Adrenal gland (tissue), 12 donors: ENCODE results near the gene LRRC8D. TPM values are rescaled to one million over a fixed set of nuclear protein-coding genes. Genes with fewer than 3 reads are reported as not detected.
"Not testable (repeated sequence)": the region's sequence is repeated elsewhere in the genome, so short reads cannot be mapped to it uniquely, and the experiment has no call there.

Experiments
- DNase-seq, 7 donors: peaks; one replicate each; pipeline ENCODE4 v3.0.0-alpha.2; 2019 to 2020
- H3K27ac ChIP-seq, 5 donors: fragments of 200-600 bp; sonication (generic) in 4 of 5; 1 replicate in 3 of 5; 2 replicates in 2 of 5; pipeline versions ENCODE4 v1.5.1 to v1.8.0; 2016 to 2020; ENCODE audit warnings: mild to moderate bottlenecking in 1 of 5
- H3K27me3 ChIP-seq: fragments of 200-600 bp; 2 replicates; pipeline ENCODE4 v1.8.0; 2021
- H3K36me3 ChIP-seq, 2 donors: fragments of 200-600 bp; replicated peaks in 1 of 2; 1 replicate in 1 of 2; 2 replicates in 1 of 2; pipeline versions ENCODE4 v1.5.1 to v1.8.0; 2018 to 2022
- H3K4me1 ChIP-seq, 2 donors: fragments of 200-600 bp; replicated peaks in 1 of 2; 1 replicate in 1 of 2; 2 replicates in 1 of 2; pipeline versions ENCODE4 v1.5.1 to v1.8.0; 2018 to 2021
- H3K4me3 ChIP-seq, 4 donors: fragments of 200-600 bp; sonication (generic) in 3 of 4; one replicate each; pipeline ENCODE4 v1.5.1; 2016 to 2018
- H3K9me3 ChIP-seq, 3 donors: fragments of 200-600 bp; sonication (generic) in 1 of 3; replicated peaks in 1 of 3; 1 replicate in 2 of 3; 2 replicates in 1 of 3; pipeline versions ENCODE4 v1.5.1 to v1.8.0; 2016 to 2021
- POLR2A ChIP-seq, 2 donors: fragments of 450-650 bp; IDR thresholded peaks; one replicate each; pipeline ENCODE4 v1.6.1; 2017; ENCODE audit warnings: antibody characterized with exemption in 2 of 2, mild to moderate bottlenecking in 2 of 2, moderate library complexity in 1 of 2
- WGBS, 4 donors: extraction: QIAGEN DNeasy Blood & Tissue Kit in 2 of 4; methylation state at CpG; one replicate each; pipeline versions ENCODE4 v1.1.5 to v1.1.7; 2013 to 2017; 5-methylcytosine and 5-hydroxymethylcytosine counted together
- intact Hi-C, 2 donors: fragments of 100-400 bp; cut with DNase I; formaldehyde crosslinking; loops; one replicate each; pipeline versions ENCODE4 v1.14.1 to v1.15.0; 2022 to 2023
- polyA plus RNA-seq, 3 donors: library from polyadenylated mRNA; stranded (reverse); fragments of 200-250 nt in 2 of 3; fragments of 350-450 nt in 1 of 3; fragmentation: Illumina TruSeq in 1 of 3; extraction: RNeasy Lipid Tissue Mini Kit (QIAGEN cat#74804) in 1 of 3; gene quantifications; one replicate each; pipeline ENCODE4 v1.2.3, GENCODE V29; 2013 to 2014
- total RNA-seq, 9 donors: library from RNA; depleted of rRNA in 4 of 9; stranded (reverse); fragments of >200 nt in 4 of 9; fragments of 120-200 nt in 1 of 9; fragmentation: NEBNext Ultra II Directional in 1 of 9; extraction: Animal tissue kit (Norgen Biotek cat#: 25700) in 1 of 9; gene quantifications; one replicate each; pipeline versions ENCODE4 v1.1.0 to v1.2.4, GENCODE V29; 2013 to 2023
- TF ChIP-seq, protein P1 (sequence below), 6 experiments: fragments of 450-650 bp in 4 of 6; fragments of 200-600 bp in 2 of 6; sonication (generic) in 1 of 6; IDR thresholded peaks; 1 replicate in 5 of 6; 2 replicates in 1 of 6; pipeline versions ENCODE4 v1.5.1 to v1.8.0; 2016 to 2021; ENCODE audit warnings: antibody characterized with exemption in 6 of 6, mild to moderate bottlenecking in 2 of 6, moderate library complexity in 1 of 6
- donor health status: healthy with polysubstance abuse.
- donor health status: Bipolar disorder and iron deficiency.
- donor health status: DM: yes; HTN: yes; CAD: no.
- donor health status: DM: no; HTN: no; CAD: no.
- donor health status: DM: no; HTN: no; CAD: no.
- donor health status: DM: yes; HTN: yes; CAD: no.

LRRC8D gene
- total and polyA plus RNA-seq, 12 donors = 13.9 to 79.8 (median 57.2) TPM

DNA sequence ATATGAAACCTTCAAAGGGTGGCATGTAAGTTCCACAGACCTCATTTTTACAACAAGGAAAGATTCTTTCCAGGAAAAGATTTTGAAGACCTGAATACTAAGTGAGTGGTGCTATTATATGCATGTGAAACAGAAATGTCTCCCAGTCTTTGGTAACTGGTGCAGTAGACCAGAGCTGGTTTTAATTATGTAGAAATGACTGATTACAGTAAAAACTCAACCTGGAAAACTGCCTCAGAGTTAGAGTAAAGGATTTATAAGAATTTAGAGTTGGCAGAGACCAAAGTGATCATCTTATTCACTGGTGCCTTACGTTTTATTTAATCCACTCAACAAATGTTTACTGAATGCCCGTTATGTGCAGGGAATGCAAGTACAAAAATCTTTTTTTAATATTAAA, 30.2 kb upstream of the LRRC8D start:
- no peaks in the 10 kb centered on the region for H3K27me3 ChIP-seq
- 81 to 86% (median 83%) methylated on average over 2 of the region's 2 CpGs for WGBS, 4 donors
- DNase-seq = no peak
- no peaks in the 10 kb centered on the region for H3K4me1 ChIP-seq
- no peak overlapping the region for H3K27ac ChIP-seq
- TF ChIP-seq, protein P1, sequence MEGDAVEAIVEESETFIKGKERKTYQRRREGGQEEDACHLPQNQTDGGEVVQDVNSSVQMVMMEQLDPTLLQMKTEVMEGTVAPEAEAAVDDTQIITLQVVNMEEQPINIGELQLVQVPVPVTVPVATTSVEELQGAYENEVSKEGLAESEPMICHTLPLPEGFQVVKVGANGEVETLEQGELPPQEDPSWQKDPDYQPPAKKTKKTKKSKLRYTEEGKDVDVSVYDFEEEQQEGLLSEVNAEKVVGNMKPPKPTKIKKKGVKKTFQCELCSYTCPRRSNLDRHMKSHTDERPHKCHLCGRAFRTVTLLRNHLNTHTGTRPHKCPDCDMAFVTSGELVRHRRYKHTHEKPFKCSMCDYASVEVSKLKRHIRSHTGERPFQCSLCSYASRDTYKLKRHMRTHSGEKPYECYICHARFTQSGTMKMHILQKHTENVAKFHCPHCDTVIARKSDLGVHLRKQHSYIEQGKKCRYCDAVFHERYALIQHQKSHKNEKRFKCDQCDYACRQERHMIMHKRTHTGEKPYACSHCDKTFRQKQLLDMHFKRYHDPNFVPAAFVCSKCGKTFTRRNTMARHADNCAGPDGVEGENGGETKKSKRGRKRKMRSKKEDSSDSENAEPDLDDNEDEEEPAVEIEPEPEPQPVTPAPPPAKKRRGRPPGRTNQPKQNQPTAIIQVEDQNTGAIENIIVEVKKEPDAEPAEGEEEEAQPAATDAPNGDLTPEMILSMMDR (IDR thresholded peaks at IDR 0.05) = no peak
- no peak for TF ChIP-seq POLR2A (IDR thresholded peaks at IDR 0.05)
- H3K4me3 ChIP-seq = no peak overlapping the region
- intact Hi-C loops = no loop called here
- no peaks in the 10 kb centered on the region for H3K36me3 ChIP-seq
- no peaks in the 10 kb centered on the region for H3K9me3 ChIP-seq

GRCh38 chr1:89791064-89791726, 29.6 kb upstream of the LRRC8D start:
- intact Hi-C loops = no loop called here
- WGBS, 4 donors = 64 to 75% (median 68%) methylated on average over 3 of the region's 3 CpGs
- no peak overlapping the region for H3K27ac ChIP-seq
- no peaks in the 10 kb centered on the region for H3K9me3 ChIP-seq
- no peaks in the 10 kb centered on the region for H3K36me3 ChIP-seq
- DNase-seq = no peak
- H3K27me3 ChIP-seq = no peaks in the 10 kb centered on the region
- TF ChIP-seq, protein P1 (IDR thresholded peaks at IDR 0.05) = no peak
- no peak for TF ChIP-seq POLR2A (IDR thresholded peaks at IDR 0.05)
- no peaks in the 10 kb centered on the region for H3K4me1 ChIP-seq
- H3K4me3 ChIP-seq = no peak overlapping the region

DNA sequence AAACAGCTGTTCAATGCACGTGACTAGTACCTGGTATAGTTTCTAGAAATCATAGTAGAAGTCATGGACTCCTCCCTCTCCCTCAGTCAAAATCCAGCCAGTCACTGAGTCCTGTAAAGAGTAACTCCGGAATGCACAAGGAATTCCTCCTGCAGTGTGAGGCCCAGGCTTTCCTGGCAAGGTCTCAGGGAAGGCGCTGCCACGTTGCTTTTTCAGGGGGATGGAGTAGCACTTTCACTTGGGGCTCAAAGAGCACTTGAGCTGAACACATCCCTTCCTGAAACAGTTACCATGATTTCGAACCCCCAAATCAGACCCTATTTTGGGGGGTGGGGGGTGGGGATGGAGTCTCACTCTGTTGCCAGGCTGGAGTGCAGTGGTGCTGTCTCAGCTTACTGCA, 26.4 kb upstream of the LRRC8D start:
- TF ChIP-seq, protein P1 (IDR thresholded peaks at IDR 0.05) = no peak
- no peak for TF ChIP-seq POLR2A (IDR thresholded peaks at IDR 0.05)
- DNase-seq = no peak
- H3K4me3 ChIP-seq = no peak overlapping the region
- WGBS, 4 donors = 57 to 74% (median 64%) methylated on average over 5 of the region's 5 CpGs
- H3K36me3 ChIP-seq = no peaks in the 10 kb centered on the region
- H3K4me1 ChIP-seq = no peaks in the 10 kb centered on the region
- intact Hi-C loops = no loop called here
- no peaks in the 10 kb centered on the region for H3K27me3 ChIP-seq
- no peaks in the 10 kb centered on the region for H3K9me3 ChIP-seq
- H3K27ac ChIP-seq = no peak overlapping the region

DNA sequence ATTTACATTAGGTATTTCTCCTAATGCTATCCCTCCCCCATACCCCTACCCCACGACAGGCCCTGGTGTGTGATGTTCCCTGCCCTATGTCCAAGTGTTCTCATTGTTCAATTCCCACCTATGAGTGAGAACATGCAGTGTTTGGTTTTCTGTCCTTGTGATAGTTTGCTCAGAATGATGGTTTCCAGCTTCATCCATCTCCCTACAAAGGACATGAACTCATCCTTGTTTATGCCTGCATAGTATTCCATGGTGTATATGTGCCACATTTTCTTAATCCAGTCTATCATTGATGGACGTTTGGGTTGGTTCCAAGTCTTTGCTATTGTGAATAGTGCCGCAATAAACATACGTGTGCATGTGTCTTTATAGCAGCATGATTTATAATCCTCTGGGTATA, 25.3 kb upstream of the LRRC8D start:
- H3K9me3 ChIP-seq, intact Hi-C loops, H3K27ac ChIP-seq, H3K27me3 ChIP-seq, H3K4me3 ChIP-seq, H3K36me3 ChIP-seq, DNase-seq, H3K4me1 ChIP-seq: not testable (repeated sequence)
- WGBS, 4 donors = 75 to 88% (median 81%) methylated on average over 4 of the region's 4 CpGs

DNA sequence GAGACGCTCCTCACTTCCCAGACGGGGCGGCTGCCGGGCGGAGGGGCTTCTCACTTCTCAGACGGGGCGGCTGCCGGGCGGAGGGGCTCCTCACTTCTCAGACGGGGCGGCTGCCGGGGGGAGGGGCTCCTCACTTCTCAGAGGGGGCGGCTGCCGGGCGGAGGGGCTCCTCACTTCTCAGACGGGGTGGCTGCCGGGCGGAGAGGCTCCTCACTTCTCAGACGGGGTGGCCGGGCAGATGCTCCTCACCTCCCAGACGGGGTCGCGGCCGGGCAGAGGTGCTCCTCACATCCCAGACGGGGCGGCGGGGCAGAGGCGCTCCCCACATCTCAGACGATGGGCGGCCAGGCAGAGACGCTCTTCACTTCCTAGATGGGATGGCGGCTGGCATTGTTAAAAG, 23.0 kb upstream of the LRRC8D start:
- intact Hi-C loops, H3K27me3 ChIP-seq, DNase-seq, H3K27ac ChIP-seq, H3K4me1 ChIP-seq, H3K4me3 ChIP-seq, H3K36me3 ChIP-seq, H3K9me3 ChIP-seq: not testable (repeated sequence)
- WGBS, 4 donors = 90 to 98% (median 98%) methylated on average over 2 to 32 of the region's 32 CpGs
